Measurements from ENCODE around the gene TFB1M.
"Not testable (repeated sequence)": the region's sequence is repeated elsewhere in the genome, so short reads cannot be mapped to it uniquely, and the experiment has no call there.

TFB1M gene

GRCh38 chr6:155232848-155233247 is 81.4 kb downstream of the TFB1M start:
- DNase-seq = no peak

- not testable (repeated sequence) for DNase-seq
These were observed 83.3 kb downstream of the TFB1M start for GRCh38 chr6:155230975-155231374.

GRCh38 chr6:155228546-155229166 is 85.6 kb downstream of the TFB1M start:
- no peak for DNase-seq

- DNase-seq = no peak
These were observed 87.2 kb downstream of the TFB1M start for GRCh38 chr6:155227046-155227445.

GRCh38 chr6:155224618-155225017 is 89.7 kb downstream of the TFB1M start:
- no peak for DNase-seq

GRCh38 chr6:155223646-155224451 is 90.4 kb downstream of the TFB1M start:
- no peak for DNase-seq

- DNase-seq = no peak
These were observed 91.8 kb downstream of the TFB1M start for GRCh38 chr6:155222506-155222905.

- no peak for DNase-seq
These were observed 93.2 kb downstream of the TFB1M start for GRCh38 chr6:155221086-155221485.

- DNase-seq = no peak
These were observed 94.4 kb downstream of the TFB1M start for GRCh38 chr6:155219858-155220301.

GRCh38 chr6:155219299-155219698 is 95.0 kb downstream of the TFB1M start:
- DNase-seq = no peak

GRCh38 chr6:155218711-155219110 is 95.6 kb downstream of the TFB1M start:
- DNase-seq = not testable (repeated sequence)

GRCh38 chr6:155216312-155217046 is 97.8 kb downstream of the TFB1M start:
- DNase-seq = no peak

- DNase-seq = no peak
These were observed 98.4 kb downstream of the TFB1M start for GRCh38 chr6:155215906-155216305.

- DNase-seq = no peak
These were observed 100.5 kb downstream of the TFB1M start for GRCh38 chr6:155213611-155214372.

GRCh38 chr6:155212616-155213380 is 101.5 kb downstream of the TFB1M start:
- DNase-seq = no peak

GRCh38 chr6:155212106-155212505 is 102.2 kb downstream of the TFB1M start:
- no peak for DNase-seq

GRCh38 chr6:155207223-155207622 is 107.1 kb downstream of the TFB1M start:
- DNase-seq = no peak
